ENCODE results near the gene TTYH2. TPM values are rescaled to one million over a fixed set of nuclear protein-coding genes. Genes with fewer than 3 reads are reported as not detected.

Gene TTYH2
- polyA plus RNA-seq, 1 experiment = 3.1 TPM

- H3K27me3 ChIP-seq (ENCODE audit: control insufficient read depth, insufficient read depth, low read length) = peaks cover 3% of the 10 kb centered on the region
- CTCF ChIA-PET = interaction anchor here (0.7 kb wide), 1 partner anchor 974 kb away, joined by 3 read pairs; a partner anchor contains a TSS
- H3K27ac ChIP-seq (ENCODE audit: low read depth, low read length) = no peak overlapping the region
- H3K4me3 ChIP-seq (ENCODE audit: low read depth, low read length) = no peak overlapping the region
- TF ChIP-seq, protein P1, sequence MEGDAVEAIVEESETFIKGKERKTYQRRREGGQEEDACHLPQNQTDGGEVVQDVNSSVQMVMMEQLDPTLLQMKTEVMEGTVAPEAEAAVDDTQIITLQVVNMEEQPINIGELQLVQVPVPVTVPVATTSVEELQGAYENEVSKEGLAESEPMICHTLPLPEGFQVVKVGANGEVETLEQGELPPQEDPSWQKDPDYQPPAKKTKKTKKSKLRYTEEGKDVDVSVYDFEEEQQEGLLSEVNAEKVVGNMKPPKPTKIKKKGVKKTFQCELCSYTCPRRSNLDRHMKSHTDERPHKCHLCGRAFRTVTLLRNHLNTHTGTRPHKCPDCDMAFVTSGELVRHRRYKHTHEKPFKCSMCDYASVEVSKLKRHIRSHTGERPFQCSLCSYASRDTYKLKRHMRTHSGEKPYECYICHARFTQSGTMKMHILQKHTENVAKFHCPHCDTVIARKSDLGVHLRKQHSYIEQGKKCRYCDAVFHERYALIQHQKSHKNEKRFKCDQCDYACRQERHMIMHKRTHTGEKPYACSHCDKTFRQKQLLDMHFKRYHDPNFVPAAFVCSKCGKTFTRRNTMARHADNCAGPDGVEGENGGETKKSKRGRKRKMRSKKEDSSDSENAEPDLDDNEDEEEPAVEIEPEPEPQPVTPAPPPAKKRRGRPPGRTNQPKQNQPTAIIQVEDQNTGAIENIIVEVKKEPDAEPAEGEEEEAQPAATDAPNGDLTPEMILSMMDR (IDR thresholded peaks at IDR 0.05; ENCODE audit: low read depth, low read length) = no peak
- POLR2A ChIA-PET = no interaction called here
- DNase-seq (ENCODE audit: low read depth, low spot score) = no peak
- peaks cover 4% of the 10 kb centered on the region; the same call in 1 of the 2 replicates for H3K9me3 ChIP-seq (ENCODE audit: control insufficient read depth, insufficient read depth, low read length)
Observed at GRCh38 chr17:74206332-74206818, 7.0 kb upstream of the TTYH2 start.

DNA sequence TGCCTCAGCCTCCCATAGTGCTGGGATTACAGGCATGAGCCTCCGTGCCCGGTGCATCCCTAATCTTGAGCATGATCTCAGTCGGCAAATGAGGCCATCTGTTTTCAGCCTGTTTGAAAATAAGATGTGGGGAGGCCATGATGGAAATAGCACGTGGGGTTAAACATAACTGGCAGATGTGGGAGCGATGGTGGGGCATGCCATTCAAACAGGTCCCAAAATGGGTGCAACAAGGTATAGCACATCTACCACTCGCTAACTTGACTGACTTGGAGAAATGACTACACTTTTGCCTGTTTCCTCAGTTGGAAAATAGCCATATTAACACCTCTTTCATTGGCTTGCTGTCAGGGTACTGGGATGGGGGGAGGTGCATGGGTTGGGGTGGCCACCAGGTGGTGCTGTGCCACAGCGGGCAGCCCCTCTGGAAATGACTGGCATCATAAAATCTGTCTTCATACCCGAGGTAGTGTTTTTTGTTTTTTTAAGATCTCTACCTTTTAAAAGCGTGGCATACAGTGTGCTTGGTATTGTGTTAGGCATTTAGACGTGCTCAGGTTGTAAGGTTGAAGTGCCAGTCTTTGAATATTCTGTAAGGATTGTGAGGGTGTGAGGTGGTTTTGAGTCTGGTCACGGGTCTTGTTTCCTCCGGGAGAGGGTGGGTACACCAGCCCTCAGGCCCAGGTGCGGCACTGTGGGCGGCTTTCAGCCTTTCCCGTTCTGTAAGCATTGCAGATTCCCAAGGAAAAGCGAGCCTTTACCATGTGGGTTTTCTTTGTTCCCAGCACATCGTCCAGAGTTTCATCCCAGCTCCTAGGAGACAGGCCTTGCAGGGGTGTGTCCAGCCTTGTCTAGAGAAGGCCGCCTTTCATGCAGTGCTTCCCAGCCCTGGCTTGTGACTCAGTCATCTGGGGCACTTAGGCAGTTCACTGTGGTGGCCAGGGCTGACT is 2.9 kb upstream of the TTYH2 start:
- ChIA-PET POLR2A (no interaction called here), CTCF (interaction anchor here (0.6 to 1.5 kb wide), 4 partner anchors 11 to 990 kb away, joined by 3 to 12 read pairs (median 4); no protein-coding TSS in a partner anchor)
- Histone ChIP-seq H3K9me3 (ENCODE audit: control insufficient read depth, insufficient read depth, low read length) (no peaks in the 10 kb centered on the region; the same call in 1 of the 2 replicates), H3K27me3 (ENCODE audit: control insufficient read depth, insufficient read depth, low read length) (no peaks in the 10 kb centered on the region), H3K27ac (ENCODE audit: low read depth, low read length) (peak overlapping the region; percentile 11), H3K4me3 (ENCODE audit: low read depth, low read length) (peak overlapping the region; percentile 20; the same call in 1 of the 2 replicates)
- DNase-seq (ENCODE audit: low read depth, low spot score) = no peak
- TF ChIP-seq, protein P1 (IDR thresholded peaks at IDR 0.05; ENCODE audit: low read depth, low read length) = peak; percentile 99

DNA sequence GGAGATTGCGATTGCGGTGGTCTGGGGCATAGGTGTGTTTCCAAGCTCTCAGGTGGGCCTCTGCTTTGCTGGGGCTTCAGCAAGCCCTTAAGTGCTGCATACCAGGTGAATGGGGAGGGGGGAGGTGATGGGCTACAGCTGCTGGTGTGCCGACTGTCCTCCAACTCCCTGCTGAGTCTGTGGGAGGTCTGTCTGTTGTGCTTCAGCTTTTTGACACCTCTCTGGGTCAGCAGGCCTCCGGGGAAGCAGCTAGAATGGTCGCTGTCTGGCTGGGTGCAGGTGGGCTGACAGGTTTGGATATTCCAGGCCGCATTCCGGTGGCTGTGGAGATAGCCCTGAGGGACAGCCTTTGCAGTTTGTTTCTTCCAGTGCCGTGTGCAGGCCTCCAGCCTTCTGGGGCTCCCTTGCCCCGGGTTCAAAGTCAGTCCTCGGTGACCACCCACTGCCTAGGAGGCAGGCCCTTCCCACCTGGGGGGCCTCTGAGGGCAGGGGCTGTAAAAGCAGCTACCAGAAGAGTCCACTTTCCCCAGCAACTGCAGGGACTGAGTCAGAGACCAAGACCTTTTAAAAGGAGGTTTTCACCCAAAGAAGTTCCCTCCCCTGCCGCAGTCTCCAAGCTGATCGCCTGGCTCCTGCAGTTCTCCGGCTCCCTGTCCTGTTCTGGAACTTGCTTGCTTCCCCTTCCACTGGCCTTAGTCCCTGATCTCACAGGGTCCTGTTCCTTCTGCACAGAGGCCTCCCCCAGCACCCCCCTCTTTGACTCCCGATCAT is 2.0 kb upstream of the TTYH2 start:
- POLR2A ChIA-PET = interaction anchor here (2.6 kb wide), 1 partner anchor 7 kb away, joined by 18 read pairs; the partner anchor contains the start of gene RPL38
- no peak for DNase-seq (ENCODE audit: low read depth, low spot score)
- CTCF ChIA-PET = interaction anchor here (1.4 to 1.5 kb wide), 2 partner anchors 85 to 246 kb away, joined by 4 to 5 read pairs; no protein-coding TSS in a partner anchor

GRCh38 chr17:74211912-74212208 is 1.5 kb upstream of the TTYH2 start:
- Histone ChIP-seq H3K27me3 (ENCODE audit: control insufficient read depth, insufficient read depth, low read length) (no peaks in the 10 kb centered on the region), H3K4me3 (ENCODE audit: low read depth, low read length) (peak overlapping the region; percentile 76), H3K9me3 (ENCODE audit: control insufficient read depth, insufficient read depth, low read length) (no peaks in the 10 kb centered on the region; the same call in 1 of the 2 replicates), H3K27ac (ENCODE audit: low read depth, low read length) (peak overlapping the region; percentile 21)
- TF ChIP-seq, protein P1 (IDR thresholded peaks at IDR 0.05; ENCODE audit: low read depth, low read length) = no peak
- DNase-seq (ENCODE audit: low read depth, low spot score) = no peak
- POLR2A ChIA-PET = interaction anchor here (2.6 kb wide), 1 partner anchor 8 kb away, joined by 18 read pairs; the partner anchor contains the start of gene RPL38
- CTCF ChIA-PET = interaction anchor here (1.4 to 1.5 kb wide), 2 partner anchors 85 to 245 kb away, joined by 4 to 5 read pairs; no protein-coding TSS in a partner anchor

More for the DNA sequence above, 2.0 kb upstream of the TTYH2 start:
- Histone ChIP-seq H3K27me3 (ENCODE audit: control insufficient read depth, insufficient read depth, low read length) (no peaks in the 10 kb centered on the region), H3K9me3 (ENCODE audit: control insufficient read depth, insufficient read depth, low read length) (no peaks in the 10 kb centered on the region; the same call in 1 of the 2 replicates), H3K27ac (ENCODE audit: low read depth, low read length) (peak overlapping the region; percentile 21), H3K4me3 (ENCODE audit: low read depth, low read length) (peak overlapping the region; percentile 76)
- TF ChIP-seq, protein P1 (IDR thresholded peaks at IDR 0.05; ENCODE audit: low read depth, low read length) = no peak

Data from AG04450 (cell line).